HG02798 (cell line): ENCODE data around the gene KCNA2.

Experiments used
- ATAC-seq: cut with Tn5 transposase; IDR thresholded peaks from one replicate; pipeline ENCODE4 v1.9.1; 2021; ENCODE audit warnings: mild to moderate bottlenecking; ENCODE audit not compliant: unreplicated experiment, poor library complexity

The KCNA2 gene

DNA sequence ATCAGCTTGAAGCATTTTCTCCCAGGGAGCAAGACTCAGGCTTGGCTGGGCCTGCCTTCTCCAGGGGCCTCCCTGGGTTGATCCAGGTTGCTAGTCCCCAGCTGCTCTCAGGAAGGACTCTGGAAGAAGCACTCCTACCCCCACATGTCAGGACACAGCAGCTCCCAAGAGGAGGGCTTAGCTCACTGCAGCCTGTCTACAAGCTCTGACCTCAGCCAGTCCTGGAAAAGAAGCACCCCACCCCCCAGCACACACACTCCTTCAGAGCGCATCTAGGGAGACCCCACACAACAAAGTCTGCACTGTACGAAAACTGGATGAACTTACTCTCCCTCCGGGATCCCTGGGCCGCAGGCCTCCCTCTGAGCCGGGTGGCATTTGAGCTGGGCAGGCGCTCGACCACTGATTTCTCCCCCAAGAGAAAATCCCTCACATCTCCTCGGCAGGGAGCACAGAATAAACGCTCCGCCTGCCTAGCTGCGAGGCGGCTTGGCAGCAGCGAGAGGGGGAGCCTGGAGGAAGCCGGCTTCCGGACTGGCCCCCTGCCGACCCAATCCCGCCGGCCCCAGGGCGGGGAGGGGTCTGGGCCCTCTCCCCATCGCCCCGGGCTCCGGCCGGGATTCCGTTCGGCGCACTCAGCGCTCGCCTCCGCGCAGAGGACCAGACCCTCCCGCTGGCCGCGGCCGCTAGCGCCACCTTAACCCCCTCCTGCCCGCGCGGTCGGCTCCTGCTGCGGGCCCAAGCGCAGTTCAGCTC lies at the start of gene KCNA2:
TSS of gene KCNA2 (minus strand) at position 458 of the 756 bp plus-strand sequence. CDS start 1,576 bp downstream, outside the sequence.
- no peak for ATAC-seq

DNA sequence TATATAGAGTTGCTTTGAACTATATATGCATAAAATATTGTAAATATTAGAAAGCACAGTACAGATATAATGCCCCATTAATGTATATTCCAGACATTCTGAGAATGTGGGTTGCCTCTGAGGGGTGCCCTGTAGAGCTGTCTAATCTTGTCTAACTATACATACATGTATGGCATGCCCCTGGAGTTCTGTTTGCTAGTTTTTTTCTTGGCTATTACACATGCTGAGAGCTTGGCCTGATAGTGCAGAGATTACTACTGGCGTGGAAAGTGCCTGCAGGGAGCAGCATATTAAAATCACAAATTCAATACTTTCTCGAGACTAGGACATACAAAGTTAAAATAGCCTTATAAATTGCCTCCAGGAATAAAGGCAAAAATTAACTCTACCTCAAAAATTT lies 44.5 kb upstream of the KCNA2 start:
- ATAC-seq, result no peak

DNA sequence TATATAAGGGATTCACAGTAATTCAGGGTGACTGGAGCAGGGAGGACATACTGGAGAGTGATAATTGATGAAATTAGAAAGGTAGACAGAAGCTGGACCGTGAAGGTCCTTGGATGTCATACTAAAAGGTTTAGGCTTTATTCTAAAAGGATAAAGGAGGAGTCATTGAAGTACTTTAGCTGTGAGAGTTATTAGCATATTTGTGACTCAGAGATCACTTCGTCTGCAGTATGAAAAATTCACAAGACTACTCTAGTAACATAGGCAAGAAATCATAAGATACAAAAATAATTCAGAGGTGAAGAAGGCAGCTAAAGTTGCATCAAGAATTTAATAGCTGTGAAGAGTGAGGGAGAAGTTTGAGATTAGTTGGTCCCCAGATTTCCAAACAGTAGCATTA lies 42.3 kb upstream of the KCNA2 start:
- ATAC-seq, result no peak

DNA sequence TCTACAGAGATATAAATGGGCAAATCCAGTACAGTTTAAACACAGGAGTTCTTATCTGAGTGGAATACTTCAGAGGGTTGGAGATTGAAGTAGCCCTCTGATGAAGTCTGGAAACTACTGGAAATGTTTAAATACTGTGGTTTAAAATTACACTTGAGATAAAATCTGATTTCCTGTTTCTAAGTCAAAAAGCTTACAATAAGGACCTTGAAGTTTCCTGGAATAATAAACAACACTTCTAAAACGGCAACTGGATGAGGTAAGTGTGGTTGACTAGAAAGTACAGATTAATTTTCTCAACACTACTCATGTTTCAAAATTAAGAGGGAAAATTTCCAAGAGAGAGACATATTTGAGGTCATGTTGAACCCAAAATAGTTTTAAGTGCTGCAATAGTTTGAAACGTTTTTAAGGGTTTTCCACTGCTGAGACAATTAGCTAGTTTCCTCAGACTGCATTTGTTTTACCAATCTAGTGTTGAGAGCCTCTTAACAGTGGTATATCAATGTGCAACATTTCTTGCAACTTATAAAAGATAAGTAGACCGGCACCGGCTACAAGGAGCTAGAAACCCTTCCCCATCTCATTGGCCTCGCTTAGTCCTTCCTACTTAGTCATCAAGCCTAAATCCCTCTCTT lies 41.2 kb upstream of the KCNA2 start:
- ATAC-seq, result no peak

DNA sequence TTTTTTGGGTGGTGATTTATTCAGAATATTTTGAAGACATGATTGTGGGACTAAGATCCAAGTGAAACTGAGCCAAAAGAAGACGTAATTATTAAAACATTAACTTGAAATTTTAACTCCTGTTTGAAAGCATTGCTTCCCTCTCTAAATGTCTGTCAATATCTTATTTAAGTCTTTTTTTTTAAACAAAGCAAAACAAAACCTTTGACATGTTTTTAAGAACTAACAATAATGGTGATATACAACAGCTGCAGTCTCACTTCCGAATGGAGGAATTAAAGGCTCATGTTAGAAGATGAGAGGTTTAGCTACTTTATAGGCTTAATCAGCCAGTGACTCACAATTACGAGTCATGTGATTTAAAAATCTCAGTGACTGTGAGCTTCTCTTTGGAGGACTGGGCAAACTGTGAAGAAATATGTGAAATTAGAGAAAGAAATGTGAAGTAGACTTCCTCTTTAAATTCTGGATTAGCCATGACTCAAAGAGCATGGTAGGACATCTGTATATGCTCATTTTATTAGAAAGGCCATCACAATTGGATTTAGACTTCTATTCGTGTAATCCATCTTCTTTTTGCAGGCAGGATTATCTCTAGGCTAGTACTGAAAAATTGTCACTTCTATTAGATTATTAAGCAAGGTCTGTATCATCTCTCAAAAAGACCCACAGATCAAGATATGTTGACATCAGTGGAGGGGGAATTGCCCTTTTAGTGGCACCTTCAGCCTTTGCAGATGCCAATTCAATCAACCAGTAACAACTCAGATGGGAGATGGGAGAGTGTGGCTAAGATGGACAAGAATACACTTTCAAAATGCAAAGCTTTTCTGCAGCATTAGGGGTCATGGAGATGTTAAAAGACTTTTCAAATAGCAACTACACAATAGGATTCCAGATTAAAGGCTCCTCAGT lies 39.9 kb upstream of the KCNA2 start:
- no peak for ATAC-seq

DNA sequence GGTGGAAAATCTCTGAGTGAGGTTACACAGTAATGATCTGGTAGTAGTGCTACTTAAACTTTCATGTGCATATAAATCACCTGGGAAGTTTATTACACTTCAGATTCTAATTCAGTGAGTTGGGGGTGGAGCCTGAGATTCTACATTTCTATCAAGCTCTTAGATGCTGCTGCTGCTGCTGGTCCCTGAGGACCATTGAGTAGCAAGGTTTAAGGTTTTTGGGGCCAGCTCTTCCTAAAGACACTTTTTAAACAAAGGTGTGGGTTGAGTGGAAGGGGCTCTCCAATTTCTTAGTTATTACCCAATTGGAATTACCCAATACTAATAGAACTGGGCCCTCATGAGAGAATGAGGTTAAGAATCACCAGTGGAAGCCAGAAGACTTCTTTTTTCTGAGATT lies 39.1 kb upstream of the KCNA2 start:
- ATAC-seq, result no peak

DNA sequence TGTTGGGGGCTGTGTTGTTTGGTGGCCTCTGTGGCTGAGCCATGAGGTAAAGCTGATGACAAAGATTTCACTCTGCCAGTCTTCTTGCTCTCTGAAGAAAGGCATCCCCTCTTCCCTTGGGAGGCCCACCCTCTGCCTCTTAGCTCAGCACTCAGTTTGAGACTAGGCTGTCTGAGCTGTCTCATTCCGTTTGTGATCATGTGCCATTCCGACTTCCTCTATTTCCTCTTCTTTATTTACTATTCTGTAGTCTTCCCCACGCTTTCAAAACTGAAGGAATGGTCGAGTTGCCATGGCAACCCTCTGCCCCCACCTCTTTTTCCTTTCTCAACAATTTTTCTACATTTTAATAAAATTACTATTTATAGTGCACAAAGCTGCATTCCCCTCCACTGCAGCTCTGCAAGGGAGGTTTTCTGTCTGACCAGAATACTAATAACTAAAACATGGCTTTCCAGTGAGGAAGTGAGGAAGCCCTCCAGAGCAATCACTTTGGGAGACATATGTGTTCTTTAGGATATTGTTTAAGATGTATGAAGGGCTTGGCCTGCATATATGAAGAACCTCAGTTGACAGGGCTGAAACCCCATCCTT lies 37.8 kb upstream of the KCNA2 start:
- ATAC-seq, result no peak

DNA sequence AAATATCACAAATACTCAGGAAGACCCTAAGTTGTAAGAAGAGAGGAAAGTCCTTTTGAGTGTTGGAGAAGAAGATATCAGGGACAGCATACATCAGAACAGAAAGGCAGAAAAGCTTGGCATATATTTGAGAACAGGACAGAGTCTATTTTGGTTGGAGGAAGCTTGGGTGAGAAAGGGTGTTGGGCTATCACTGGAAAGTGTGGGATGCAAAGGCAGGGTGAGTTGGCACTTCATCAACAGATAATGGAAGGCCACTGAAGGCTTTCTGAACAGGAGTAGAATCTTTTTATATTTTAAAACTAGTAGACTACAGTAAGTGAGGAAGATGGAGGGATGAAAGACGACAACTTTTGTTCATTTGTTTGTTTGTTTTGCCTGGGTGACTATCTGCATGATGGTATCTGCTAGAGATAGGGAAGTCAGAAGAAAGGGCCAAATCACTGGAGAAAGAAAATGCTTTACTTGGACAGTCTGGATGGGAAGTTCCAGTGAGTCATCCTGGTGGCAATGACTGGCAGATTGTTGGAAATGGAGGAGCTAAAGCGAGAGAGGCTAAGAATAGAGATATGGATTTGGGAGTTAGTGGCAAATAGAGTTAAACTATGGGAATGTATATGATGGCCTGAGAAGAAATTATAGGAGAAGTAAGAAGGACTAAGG lies 33.7 kb upstream of the KCNA2 start:
- ATAC-seq, result no peak

DNA sequence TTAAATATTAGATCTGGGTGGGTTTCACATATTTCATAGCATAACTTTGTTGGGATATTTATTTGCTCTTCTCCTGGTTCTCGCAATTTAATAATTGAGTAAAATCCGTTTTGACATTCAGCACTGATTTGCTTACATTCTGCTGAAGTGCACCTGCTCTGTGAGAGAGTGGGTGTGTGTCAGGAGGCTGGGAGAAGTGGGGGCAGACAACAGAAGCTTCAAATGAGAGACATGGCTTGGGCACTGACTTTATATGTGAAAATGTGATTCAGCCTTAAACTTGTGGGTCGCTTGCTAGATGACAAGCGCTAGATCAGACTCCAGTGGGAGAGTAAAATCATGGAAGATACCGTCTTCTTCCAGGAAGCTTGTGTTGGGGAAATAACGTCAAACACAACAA lies 32.4 kb upstream of the KCNA2 start:
- no peak for ATAC-seq

DNA sequence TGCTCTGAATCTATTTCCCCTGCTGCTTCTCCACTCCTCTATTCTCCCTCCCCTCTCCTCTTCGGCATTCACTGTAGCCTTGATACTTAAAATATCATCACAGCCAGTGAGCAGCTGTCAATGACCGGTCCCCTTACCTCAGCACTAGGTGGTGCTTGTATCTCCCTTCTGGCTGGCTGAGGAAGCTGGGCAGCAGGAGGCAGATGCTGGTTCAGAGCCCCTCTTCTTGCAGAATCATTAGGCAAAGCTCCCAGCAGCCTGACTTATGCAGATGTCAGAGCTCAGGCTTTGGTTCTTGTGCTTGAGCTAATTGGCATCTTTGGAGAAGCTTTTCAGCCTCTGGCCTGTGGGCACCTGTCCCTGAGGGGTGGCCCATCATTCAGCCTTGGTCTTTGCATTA lies 31.9 kb upstream of the KCNA2 start:
- ATAC-seq, result no peak

DNA sequence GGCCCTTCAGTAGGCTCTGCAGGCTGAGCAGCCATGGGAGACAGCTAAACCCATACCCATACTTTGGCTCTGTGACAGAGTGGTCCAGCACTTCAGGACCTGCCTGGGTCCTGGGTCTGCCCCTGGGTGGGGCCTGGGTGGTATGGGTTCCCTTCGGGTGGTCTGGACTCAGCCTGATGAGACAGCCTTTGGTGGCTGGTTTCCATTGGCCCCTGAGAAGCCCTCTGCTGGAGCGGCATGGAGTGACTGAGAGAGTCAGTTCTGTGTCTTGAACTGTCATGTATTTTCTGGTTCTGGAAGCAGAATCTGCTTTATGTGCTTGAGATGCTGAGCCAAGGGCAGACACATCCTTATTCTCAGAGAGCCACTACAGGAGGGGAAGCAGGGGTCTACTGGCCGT lies 31.3 kb upstream of the KCNA2 start:
- no peak for ATAC-seq

DNA sequence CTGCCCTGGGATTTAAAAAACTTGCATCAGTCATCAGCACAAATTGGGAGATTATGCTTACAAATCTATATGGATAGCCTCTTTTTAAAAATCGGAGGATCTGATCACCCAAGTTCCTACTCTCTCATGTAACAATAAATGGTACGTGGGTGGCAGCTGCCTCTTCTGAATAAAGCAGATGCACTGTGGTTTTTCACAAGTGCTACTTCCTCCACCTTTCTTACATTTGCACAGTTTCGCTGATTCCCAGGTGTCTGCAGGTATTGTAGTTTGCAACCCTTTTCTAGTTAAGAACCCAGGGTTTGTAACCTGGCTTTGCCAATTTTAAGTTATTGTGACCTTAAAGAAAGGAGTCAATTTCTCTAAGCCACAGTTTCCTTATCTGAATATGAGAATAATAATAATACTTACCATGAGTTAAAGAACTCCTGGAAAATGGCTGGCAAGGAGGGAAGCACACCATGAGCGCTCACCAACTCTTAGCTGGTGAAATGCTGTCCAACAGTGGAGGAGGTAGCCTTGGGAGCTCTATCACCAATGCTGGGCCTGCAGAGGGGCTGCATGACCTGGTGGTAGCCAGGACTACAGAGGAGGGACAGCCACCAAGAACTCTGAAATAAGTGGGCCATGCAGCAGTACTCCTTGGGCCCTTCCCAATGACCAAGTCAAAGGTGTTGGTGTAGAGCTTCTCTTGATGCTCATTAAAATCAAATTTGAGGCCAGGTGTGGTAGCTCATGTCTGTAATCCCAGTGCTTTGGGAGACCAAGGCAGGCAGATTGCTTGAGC lies 30.2 kb upstream of the KCNA2 start:
- no peak for ATAC-seq

DNA sequence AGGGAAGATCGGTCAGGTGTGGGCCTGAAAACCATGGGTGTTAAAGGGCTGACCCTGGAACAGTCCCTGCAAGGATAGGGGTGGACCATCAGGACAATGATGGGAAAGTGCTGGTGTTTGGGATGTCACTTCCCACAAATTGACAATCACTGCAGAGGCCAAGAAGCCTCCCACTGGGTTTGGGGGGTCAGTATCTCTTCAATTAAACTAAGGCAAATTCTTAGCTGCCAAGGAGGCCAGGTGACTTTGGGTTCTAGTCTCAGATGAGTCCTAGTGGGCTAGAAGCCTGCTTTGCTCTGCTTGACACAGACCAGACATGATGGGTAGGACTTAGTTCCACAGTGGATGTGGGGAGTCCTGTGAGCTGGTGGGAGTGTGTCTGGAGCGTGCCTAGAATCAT lies 29.3 kb upstream of the KCNA2 start:
- ATAC-seq, result no peak

DNA sequence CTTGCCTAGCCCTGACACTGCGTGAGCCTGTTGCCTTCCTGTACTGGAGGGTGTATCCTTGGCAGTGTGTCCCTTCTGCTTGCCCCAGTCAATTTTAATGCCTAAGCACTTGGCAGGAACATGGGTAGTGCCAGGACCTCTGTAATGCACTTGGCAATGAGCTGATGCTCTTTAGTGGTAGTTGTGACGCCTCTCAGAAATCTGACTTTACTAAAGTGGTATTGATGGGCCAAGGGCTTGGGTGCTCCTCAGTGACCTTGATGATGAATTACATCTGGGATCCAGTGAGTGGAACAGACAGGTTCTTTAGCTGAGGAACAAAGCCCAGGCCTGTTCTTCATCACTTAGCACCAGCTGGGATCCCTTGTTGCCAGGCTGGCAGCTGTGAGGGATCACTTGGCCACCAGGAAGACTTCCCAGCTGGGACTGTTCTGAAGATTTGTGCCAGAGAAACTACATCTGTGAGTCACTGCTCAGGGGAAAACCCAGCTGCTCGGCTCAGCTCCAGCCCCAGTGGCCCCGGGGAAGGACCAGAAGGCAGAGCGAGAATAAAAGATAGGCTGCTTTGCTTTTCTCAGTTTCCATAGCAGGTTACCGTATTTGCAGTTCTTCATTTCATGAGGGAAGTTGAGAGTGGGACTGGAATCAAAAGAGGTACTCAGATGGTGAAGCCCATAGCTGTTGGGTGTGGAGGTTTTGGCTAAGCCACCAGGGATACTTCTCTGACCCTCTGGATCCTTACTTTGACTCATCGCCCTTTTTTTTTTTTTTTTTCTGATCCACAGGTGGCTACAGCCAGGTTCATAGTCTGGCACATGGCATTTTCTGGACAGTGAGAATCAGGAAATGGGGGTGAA lies 28.5 kb upstream of the KCNA2 start:
- ATAC-seq, result peak; percentile 66

DNA sequence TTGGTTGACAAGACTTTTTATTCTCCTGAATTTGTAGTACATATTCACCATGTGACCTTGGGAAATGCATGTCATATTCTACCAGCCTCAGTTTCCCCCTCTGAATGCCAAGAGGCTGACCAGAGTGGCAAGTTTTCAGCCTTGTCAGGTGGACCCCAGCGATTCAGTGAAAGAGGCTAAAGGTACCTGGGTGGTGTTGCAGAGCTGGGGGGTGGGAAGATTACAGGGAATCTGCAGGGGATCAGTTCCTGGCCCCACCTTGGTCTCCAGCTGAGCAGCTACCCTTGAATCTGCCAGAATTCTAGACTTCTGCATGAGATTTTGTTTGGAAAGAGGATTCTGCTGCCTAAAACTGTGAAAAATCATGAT lies 27.9 kb upstream of the KCNA2 start:
- ATAC-seq, result no peak

DNA sequence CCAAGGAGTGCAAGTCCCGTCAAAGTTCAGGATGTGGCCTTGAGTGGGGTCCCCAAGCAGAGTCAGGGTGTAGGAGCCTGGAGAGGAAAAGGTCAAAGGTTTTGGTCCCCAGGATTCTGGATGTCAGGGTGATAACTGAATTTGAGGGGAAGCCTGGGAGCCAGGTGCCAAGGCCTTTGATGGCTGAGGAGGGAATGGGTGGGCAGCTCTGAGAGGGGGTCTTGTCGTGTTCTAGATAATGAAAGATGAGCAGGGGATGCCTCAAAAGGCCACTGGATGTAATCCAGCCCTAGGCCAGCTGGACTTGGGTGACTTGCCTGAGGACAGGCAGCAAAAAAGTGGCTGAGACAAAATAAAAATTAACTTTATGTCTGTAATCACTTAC lies 27.5 kb upstream of the KCNA2 start:
- ATAC-seq, result no peak

DNA sequence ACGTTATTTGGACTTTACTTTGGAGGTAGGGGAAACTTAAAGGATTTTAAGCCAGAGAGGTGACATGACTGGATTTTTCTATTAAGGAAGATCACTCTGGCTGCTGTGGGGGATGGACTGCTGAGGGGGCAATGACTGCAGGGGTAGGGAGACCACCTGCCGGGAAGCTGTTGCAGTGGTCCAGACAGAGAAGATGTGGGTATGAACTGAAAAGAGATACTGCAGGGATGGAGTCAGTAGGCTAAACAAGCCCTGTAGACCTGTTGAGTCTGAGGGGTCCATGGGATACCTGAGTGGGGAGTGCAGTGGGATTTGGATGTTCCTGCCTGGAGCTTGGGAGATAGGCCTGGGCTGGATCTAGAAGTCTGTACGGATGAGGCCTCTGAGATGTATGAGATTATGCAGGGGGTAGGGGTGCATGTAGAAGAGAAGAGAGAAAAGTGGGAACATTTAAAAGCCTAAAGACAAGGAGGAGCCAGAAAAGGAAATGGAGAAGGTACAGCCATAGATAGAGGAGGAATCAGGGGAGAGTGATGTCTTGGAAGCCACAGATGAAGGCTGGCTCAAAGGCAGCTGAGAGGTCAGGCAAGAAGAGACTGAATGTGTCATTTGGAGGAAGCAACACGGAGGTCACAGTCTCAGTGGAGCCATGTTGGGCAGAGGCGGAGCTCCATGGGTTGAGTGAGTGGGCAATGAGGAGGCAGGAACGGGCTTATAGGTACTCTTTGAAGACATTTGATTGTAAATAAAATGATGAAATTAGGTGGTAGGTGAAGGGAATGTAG lies 25.9 kb upstream of the KCNA2 start:
- ATAC-seq, result no peak
